HepG2 (cell line): ENCODE data around the gene RFXANK. TPM values are rescaled to one million over a fixed set of nuclear protein-coding genes. Genes with fewer than 3 reads are reported as not detected.
A peak's percentile ranks its signal among the peaks of the same experiment; 100 is the strongest.

Source experiments
- FOXA3 ChIP-seq: IDR thresholded peaks from 2 replicates; pipeline ENCODE4 v1.6.1; 2016; ENCODE audit warnings: missing genetic modification reagents, missing compliant biosample characterization
- FOXM1 ChIP-seq: sonication (generic); formaldehyde crosslinking; IDR thresholded peaks from 2 replicates; pipeline ENCODE4 v1.5.0; 2020; ENCODE audit warnings: missing genetic modification reagents
- GABPB1 ChIP-seq: IDR thresholded peaks from 2 replicates; pipeline ENCODE4 v1.6.1; 2016; ENCODE audit warnings: mild to moderate bottlenecking, missing genetic modification reagents, moderate library complexity, missing compliant biosample characterization
- HES4 ChIP-seq: sonication (generic); formaldehyde crosslinking; IDR thresholded peaks from 2 replicates; pipeline ENCODE4 v1.9.0; 2021; ENCODE audit warnings: mild to moderate bottlenecking, missing genetic modification reagents, borderline replicate concordance
- IRF9 ChIP-seq: sonication (generic); formaldehyde crosslinking; IDR thresholded peaks from 2 replicates; pipeline ENCODE4 v1.8.0; 2022; ENCODE audit warnings: missing genetic modification reagents, mild to moderate bottlenecking, borderline replicate concordance
- KLF12 ChIP-seq: sonication (generic); formaldehyde crosslinking; IDR thresholded peaks from 2 replicates; pipeline ENCODE4 v1.4.0; 2020; ENCODE audit warnings: missing genetic modification reagents, borderline replicate concordance
- MIER3 ChIP-seq: IDR thresholded peaks from 2 replicates; pipeline ENCODE4 v1.6.1; 2016; ENCODE audit warnings: missing compliant biosample characterization, borderline replicate concordance
- NFKBIZ ChIP-seq: IDR thresholded peaks from 2 replicates; pipeline ENCODE4 v1.6.1; 2018; ENCODE audit warnings: missing genetic modification reagents, missing compliant biosample characterization
- PBX2 ChIP-seq: IDR thresholded peaks from 2 replicates; pipeline ENCODE4 v1.6.1; 2016; ENCODE audit warnings: control low read depth
- RBFOX2 ChIP-seq: fragments of 200-400 bp; formaldehyde crosslinking; IDR thresholded peaks from 2 replicates; pipeline ENCODE4 v1.6.1; 2017; ENCODE audit warnings: low read depth, mild to moderate bottlenecking, low read length
- RBM39 ChIP-seq: fragments of 200-400 bp; formaldehyde crosslinking; IDR thresholded peaks from one replicate; pipeline ENCODE4 v1.6.1; 2018; ENCODE audit warnings: antibody characterized with exemption, mild to moderate bottlenecking, low read depth, low read length; ENCODE audit not compliant: poor library complexity, severe bottlenecking
- SRY ChIP-seq: sonication (generic); formaldehyde crosslinking; IDR thresholded peaks from 2 replicates; pipeline ENCODE4 v1.8.0; 2022; ENCODE audit warnings: mild to moderate bottlenecking, missing genetic modification reagents
- SSRP1 ChIP-seq: IDR thresholded peaks from 2 replicates; pipeline ENCODE4 v1.6.1; 2016; ENCODE audit warnings: control low read depth
- TGIF2 ChIP-seq: IDR thresholded peaks from 2 replicates; pipeline ENCODE4 v1.6.1; 2016; ENCODE audit warnings: control low read depth, missing compliant biosample characterization
- THRA ChIP-seq: sonication (generic); formaldehyde crosslinking; IDR thresholded peaks from 2 replicates; pipeline ENCODE4 v1.4.0; 2020; ENCODE audit warnings: missing genetic modification reagents, borderline replicate concordance
- ZBTB14 ChIP-seq: sonication (generic); formaldehyde crosslinking; IDR thresholded peaks from 2 replicates; pipeline ENCODE4 v1.4.0; 2020; ENCODE audit warnings: missing genetic modification reagents
- ZBTB44 ChIP-seq: sonication (generic); formaldehyde crosslinking; IDR thresholded peaks from 2 replicates; pipeline ENCODE4 v1.4.0; 2020; ENCODE audit warnings: missing genetic modification reagents
- ZFP37 ChIP-seq: sonication (generic); formaldehyde crosslinking; IDR thresholded peaks from 2 replicates; pipeline ENCODE4 v1.4.0; 2020; ENCODE audit warnings: missing genetic modification reagents, borderline replicate concordance
- ZNF101 ChIP-seq: sonication (generic); formaldehyde crosslinking; IDR thresholded peaks from 2 replicates; pipeline ENCODE4 v1.4.0; 2020; ENCODE audit warnings: mild to moderate bottlenecking, low read depth, missing genetic modification reagents, borderline replicate concordance
- ZNF205 ChIP-seq: IDR thresholded peaks from 2 replicates; pipeline ENCODE4 v1.6.1; 2018; ENCODE audit warnings: missing biosample characterization, missing genetic modification reagents
- ZNF280B ChIP-seq: sonication (generic); formaldehyde crosslinking; IDR thresholded peaks from 2 replicates; pipeline ENCODE4 v1.5.0; 2020; ENCODE audit warnings: missing genetic modification reagents, mild to moderate bottlenecking, borderline replicate concordance
- ZNF383 ChIP-seq: sonication (generic); formaldehyde crosslinking; IDR thresholded peaks from 2 replicates; pipeline ENCODE4 v1.4.0; 2020; ENCODE audit warnings: missing genetic modification reagents, mild to moderate bottlenecking, borderline replicate concordance
- ZNF546 ChIP-seq: sonication (generic); formaldehyde crosslinking; conservative IDR thresholded peaks from 2 replicates; pipeline ENCODE4 v1.8.1; 2023; ENCODE audit warnings: mild to moderate bottlenecking, missing genetic modification reagents
- polyA plus RNA-seq, 8 experiments: library from polyadenylated mRNA; depleted of rRNA in 3 of 8; stranded (reverse) in 7 of 8; unstranded in 1 of 8; fragments of >200 nt; fragmentation: Illumina TruSeq in 4 of 8; extraction: Trizol in 4 of 8; gene quantifications; 2 replicates each; pipeline versions ENCODE4 v1.2.1 to v1.2.3, GENCODE V29; 2011 to 2016; ENCODE audit warnings: low read depth in 4 of 8, missing spikeins in 1 of 8, mixed read lengths in 1 of 8; ENCODE audit not compliant: insufficient read depth in 1 of 8
- total RNA-seq, 5 experiments: library from RNA; depleted of rRNA; stranded (reverse); fragments of >200 nt; fragmentation: Illumina TruSeq; extraction: Trizol; gene quantifications; 2 replicates each; pipeline ENCODE4 v1.2.3, GENCODE V29; 2016; ENCODE audit warnings: low read depth in 1 of 5

The RFXANK gene
- total and polyA plus RNA-seq, 2 of the 13 experiments (the other 11 are each of a cell fraction or from before 2014, with no cell fraction given), result 49.9 to 80.7 TPM

GRCh38 chr19:19214892-19215291 is 22.8 kb downstream of the RFXANK start (continued):
- TF ChIP-seq THRA (CRISPR knock-in tag) (peak; percentile 74), IRF9 (CRISPR knock-in tag) (no peak), RBFOX2 (no peak), ZNF280B (CRISPR knock-in tag) (peak; percentile 58; the same call in 1 of the 2 replicates), FOXA3 (CRISPR knock-in tag) (0 out of 2 replicates have a peak, but pooled peaks have one; percentile 23), MIER3 (CRISPR knock-in tag) (peak; percentile 49; the same call in 1 of the 2 replicates), NFKBIZ (CRISPR knock-in tag) (0 out of 2 replicates have a peak, but pooled peaks have one; percentile 50), SRY (peak; percentile 85), RBM39 (no peak), FOXM1 (CRISPR knock-in tag) (0 out of 2 replicates have a peak, but pooled peaks have one; percentile 63), KLF12 (CRISPR knock-in tag) (peak; percentile 76; the same call in 1 of the 2 replicates), PBX2 (CRISPR knock-in tag) (no peak), ZBTB14 (CRISPR knock-in tag) (no peak), GABPB1 (CRISPR knock-in tag) (peak; percentile 48), TGIF2 (CRISPR knock-in tag) (peak; percentile 83), ZNF205 (CRISPR knock-in tag) (0 out of 2 replicates have a peak, but pooled peaks have one; percentile 43), ZNF383 (no peak), ZNF101 (no peak), SSRP1 (CRISPR knock-in tag) (no peak), ZNF546 (CRISPR knock-in tag) (0 out of 2 replicates have a peak, but pooled peaks have one; percentile 32), ZFP37 (CRISPR knock-in tag) (peak; percentile 90), HES4 (CRISPR knock-in tag) (peak; percentile 93), ZBTB44 (CRISPR knock-in tag) (peak; percentile 89; the same call in 1 of the 2 replicates)
